IMR-90 (cell line): ENCODE measurements around the gene SDK1. TPM values are rescaled to one million over a fixed set of nuclear protein-coding genes. Genes with fewer than 3 reads are reported as not detected.

ENCODE experiments used
- ATAC-seq: fragments of 200-7000 bp; cut with Tn5 transposase; 2 replicates; pipeline ENCODE4 v1.9.1; 2020; ENCODE audit warnings: low read depth, mild to moderate bottlenecking, moderate library complexity
- BruUV-seq: library from RNA; stranded (reverse); fragments of 400-500 nt; replicated peaks from 2 replicates; lab custom pipeline; 2021; lab: Mats Ljungman, UMichigan
- CTCF ChIA-PET: fragments of 300-600 bp; formaldehyde crosslinking; extraction: SDS; loops from one replicate; lab custom pipeline; 2021; ENCODE audit warnings: antibody characterized with exemption; lab: Yijun Ruan, JAX
- POLR2A ChIA-PET: fragments of 300-600 bp; sonication (Branson Sonifier 250); formaldehyde crosslinking; loops from one replicate; lab custom pipeline; 2022; ENCODE audit warnings: antibody characterized with exemption; ENCODE audit not compliant: unreplicated experiment; lab: Charles Lee
- DNase-seq: peaks from one replicate; pipeline ENCODE4 v3.0.0; 2013
- H2AFZ ChIP-seq: replicated peaks from 2 replicates; pipeline ENCODE3; 2013; ENCODE audit warnings: low read length, mild to moderate bottlenecking; ENCODE audit not compliant: poor library complexity
- H2AK5ac ChIP-seq: 2 replicates; pipeline ENCODE4 v1.6.1; 2013; ENCODE audit warnings: low read depth, low read length, inconsistent platforms
- H2AK9ac ChIP-seq: replicated peaks from 2 replicates; pipeline ENCODE3; 2013; ENCODE audit warnings: mild to moderate bottlenecking, low read depth, low read length, moderate library complexity; ENCODE audit not compliant: poor library complexity
- H2BK120ac ChIP-seq: 2 replicates; pipeline ENCODE4 v1.6.1; 2013; ENCODE audit warnings: low read depth, low read length, inconsistent platforms
- H2BK15ac ChIP-seq: 3 replicates; pipeline ENCODE4 v1.6.1; 2013; ENCODE audit warnings: low read depth, low read length, inconsistent platforms
- H2BK20ac ChIP-seq: 2 replicates; pipeline ENCODE4 v1.6.1; 2013; ENCODE audit warnings: low read depth, mild to moderate bottlenecking, inconsistent platforms, low read length, moderate library complexity
- H2BK5ac ChIP-seq: 2 replicates; pipeline ENCODE4 v1.6.1; 2013; ENCODE audit warnings: mild to moderate bottlenecking, low read depth, low read length, inconsistent platforms; ENCODE audit not compliant: poor library complexity, severe bottlenecking
- H3K14ac ChIP-seq: replicated peaks from 2 replicates; pipeline ENCODE4 v1.6.1; 2013; ENCODE audit warnings: low read depth, low read length, inconsistent platforms
- H3K18ac ChIP-seq: 2 replicates; pipeline ENCODE4 v1.6.1; 2013; ENCODE audit warnings: low read depth, low read length, control low read depth
- H3K23ac ChIP-seq: 2 replicates; pipeline ENCODE4 v1.6.1; 2013; ENCODE audit warnings: low read depth, low read length, inconsistent platforms
- H3K27ac ChIP-seq: 2 replicates; pipeline ENCODE4 v1.5.1; 2013; ENCODE audit warnings: mild to moderate bottlenecking, control low read depth, low read length; ENCODE audit not compliant: insufficient read depth
- H3K27me3 ChIP-seq: 2 replicates; pipeline ENCODE4 v1.6.1; 2013; ENCODE audit warnings: low read length; ENCODE audit not compliant: control insufficient read depth, insufficient read depth
- H3K36me3 ChIP-seq: 2 replicates; pipeline ENCODE4 v1.6.1; 2013; ENCODE audit warnings: low read length, mixed read lengths; ENCODE audit not compliant: control insufficient read depth, insufficient read depth
- H3K4ac ChIP-seq: 2 replicates; pipeline ENCODE4 v1.6.1; 2013; ENCODE audit warnings: low read depth, low read length, inconsistent platforms
- H3K4me1 ChIP-seq: 2 replicates; pipeline ENCODE4 v1.6.1; 2013; ENCODE audit warnings: low read length, mixed read lengths; ENCODE audit not compliant: control insufficient read depth, insufficient read depth
- H3K4me2 ChIP-seq: 2 replicates; pipeline ENCODE4 v1.6.1; 2013; ENCODE audit warnings: low read depth, mild to moderate bottlenecking, control low read depth, low read length, moderate library complexity
- H3K4me3 ChIP-seq: 2 replicates; pipeline ENCODE4 v1.5.1; 2013; ENCODE audit warnings: low read depth, mild to moderate bottlenecking, control low read depth, low read length, moderate library complexity; ENCODE audit not compliant: insufficient read depth
- H3K56ac ChIP-seq: 2 replicates; pipeline ENCODE4 v1.6.1; 2013; ENCODE audit warnings: low read length, inconsistent platforms; ENCODE audit not compliant: insufficient read depth; ENCODE audit errors: extremely low read depth
- H3K79me1 ChIP-seq, 2 experiments: 2 replicates each; pipeline ENCODE4 v1.6.1; 2013; ENCODE audit warnings: low read length in 2 of 2, inconsistent platforms in 1 of 2, low read depth in 1 of 2
- H3K9ac ChIP-seq: 2 replicates; pipeline ENCODE4 v1.6.1; 2013; ENCODE audit warnings: low read depth, low read length, control low read depth
- H3K9me1 ChIP-seq: 2 replicates; pipeline ENCODE4 v1.6.1; 2013; ENCODE audit warnings: low read length, inconsistent platforms; ENCODE audit not compliant: insufficient read depth
- H3K9me3 ChIP-seq: 2 replicates; pipeline ENCODE4 v1.6.1; 2013; ENCODE audit warnings: low read length; ENCODE audit not compliant: control insufficient read depth, insufficient read depth
- H4K20me1 ChIP-seq: 2 replicates; pipeline ENCODE4 v1.6.1; 2013; ENCODE audit warnings: low read length, inconsistent platforms; ENCODE audit not compliant: insufficient read depth
- H4K5ac ChIP-seq: 2 replicates; pipeline ENCODE4 v1.6.1; 2013; ENCODE audit warnings: mild to moderate bottlenecking, low read depth, low read length, control low read depth
- H4K8ac ChIP-seq, 2 experiments: 2 replicates each; pipeline ENCODE4 v1.6.1; 2013; ENCODE audit warnings: low read depth in 2 of 2, low read length in 2 of 2, control low read depth in 1 of 2, inconsistent platforms in 1 of 2
- H4K91ac ChIP-seq: 2 replicates; pipeline ENCODE4 v1.6.1; 2013; ENCODE audit warnings: low read depth, low read length, inconsistent platforms; ENCODE audit not compliant: insufficient read depth
- CEBPB ChIP-seq: IDR thresholded peaks from 2 replicates; pipeline ENCODE4 v1.6.1; 2012; ENCODE audit warnings: low read depth, low read length, improper control_type of control experiment
- CHD1 ChIP-seq: IDR thresholded peaks from 2 replicates; pipeline ENCODE4 v1.6.1; 2012; ENCODE audit warnings: low read depth, low read length, improper control_type of control experiment
- FOS ChIP-seq: fragments of 150-350 bp; IDR thresholded peaks from 2 replicates; pipeline ENCODE4 v1.6.1; 2016; ENCODE audit warnings: low read depth, low read length
- MAFK ChIP-seq: IDR thresholded peaks from 2 replicates; pipeline ENCODE4 v1.6.1; 2012; ENCODE audit warnings: low read depth, low read length, improper control_type of control experiment
- MXI1 ChIP-seq: IDR thresholded peaks from 2 replicates; pipeline ENCODE4 v1.6.1; 2012; ENCODE audit warnings: low read depth, mild to moderate bottlenecking, low read length, moderate library complexity, borderline replicate concordance
- NFE2L2 ChIP-seq: fragments of 150-350 bp; IDR thresholded peaks from 2 replicates; pipeline ENCODE4 v1.6.1; 2016; ENCODE audit warnings: low read depth, mild to moderate bottlenecking, low read length
- POLR2A ChIP-seq: IDR thresholded peaks from 2 replicates; pipeline ENCODE4 v1.6.1; 2012; ENCODE audit warnings: mild to moderate bottlenecking, low read depth, low read length
- RAD21 ChIP-seq: IDR thresholded peaks from 2 replicates; pipeline ENCODE4 v1.6.1; 2012; ENCODE audit warnings: low read length, improper control_type of control experiment
- RCOR1 ChIP-seq: IDR thresholded peaks from 2 replicates; pipeline ENCODE4 v1.6.1; 2012; ENCODE audit warnings: mild to moderate bottlenecking, low read length, improper control_type of control experiment; ENCODE audit not compliant: insufficient replicate concordance
- RFX5 ChIP-seq: IDR thresholded peaks from 2 replicates; pipeline ENCODE4 v1.8.0; 2012; ENCODE audit warnings: low read depth, mild to moderate bottlenecking, low read length, moderate library complexity
- SMC3 ChIP-seq: fragments of 150-350 bp; IDR thresholded peaks from 2 replicates; pipeline ENCODE4 v1.6.1; 2016; ENCODE audit warnings: low read depth, mild to moderate bottlenecking, antibody characterized with exemption, low read length, moderate library complexity
- WGBS, 2 experiments: methylation state at CpG; one replicate each; pipeline versions ENCODE4 v1.1.5 to v1.1.7; 2013; ENCODE audit warnings: missing lambda C conversion rate in 2 of 2; ENCODE audit not compliant: insufficient read length in 1 of 2; ENCODE audit errors: extremely low coverage in 2 of 2; 5-methylcytosine and 5-hydroxymethylcytosine counted together
- dilution Hi-C: fragments of 300-500 bp; cut with HindIII; formaldehyde crosslinking; loops from one replicate; pipeline ENCODE4 v1.14.3; 2018; ENCODE audit warnings: low sequenced_read_pairs; ENCODE audit not compliant: unreplicated experiment
- in situ Hi-C: fragments of 300-500 bp; cut with MboI; formaldehyde crosslinking; loops from 3 replicates; pipeline ENCODE4 v1.14.3; 2019; ENCODE audit warnings: low sequenced_read_pairs, inconsistent platforms, mixed read lengths
- intact Hi-C: fragments of 100-400 bp; cut with micrococcal nuclease; formaldehyde crosslinking; loops from 2 replicates; pipeline ENCODE4 v1.10.0; 2022
- polyA plus RNA-seq, 3 experiments: library from polyadenylated mRNA; depleted of rRNA; stranded (reverse); fragments of >200 nt; gene quantifications; 2 replicates each; pipeline ENCODE4 v1.2.3, GENCODE V29; 2012; ENCODE audit warnings: low replicate concordance in 1 of 3
- total RNA-seq: library from RNA; depleted of rRNA; stranded (reverse); fragments of >200 nt; gene quantifications from 2 replicates; pipeline ENCODE4 v1.2.3, GENCODE V29; 2012
- TF ChIP-seq, protein P1 (sequence below): conservative IDR thresholded peaks from 2 replicates; pipeline ENCODE4 v1.5.1; 2012; ENCODE audit warnings: mild to moderate bottlenecking, low read depth, low read length, improper control_type of control experiment
- TF ChIP-seq, protein P2 (sequence below): fragments of 150-350 bp; IDR thresholded peaks from 2 replicates; pipeline ENCODE4 v1.6.1; 2016; ENCODE audit warnings: low read depth, mild to moderate bottlenecking, low read length, moderate library complexity, borderline replicate concordance

SDK1 gene
- total and polyA plus RNA-seq, 2 of the 4 experiments (the other 2 are of a cell fraction): 1.5 to 1.6 TPM

- Histone ChIP-seq H3K4me3 (no peak overlapping the region), H3K4me2 (no peak overlapping the region), H4K20me1 (no peaks in the 10 kb centered on the region), H3K79me1 (no peaks in the 10 kb centered on the region), H4K91ac (no peak overlapping the region), H3K27ac (no peak overlapping the region), H3K4ac (no peak overlapping the region), H3K9me1 (no peaks in the 10 kb centered on the region), H2BK120ac (no peak overlapping the region), H2BK15ac (no peak overlapping the region), H2AK5ac (no peak overlapping the region), H3K27me3 (no peaks in the 10 kb centered on the region), H3K9ac (no peak overlapping the region), H3K56ac (no peak overlapping the region), H3K36me3 (no peaks in the 10 kb centered on the region), H2BK5ac (no peak overlapping the region), H2AK9ac (no peak overlapping the region), H3K18ac (no peak overlapping the region), H3K9me3 (peaks cover 21% of the 10 kb centered on the region), H4K8ac (no peak overlapping the region), H3K23ac (no peak overlapping the region), H3K14ac (no peak overlapping the region), H4K5ac (no peak overlapping the region), H2AFZ (no peak overlapping the region), H3K4me1 (no peaks in the 10 kb centered on the region), H2BK20ac (no peak overlapping the region)
- POLR2A ChIA-PET: no interaction called here
- TF ChIP-seq CHD1: no peak
- no peak for TF ChIP-seq CEBPB
- no peak for TF ChIP-seq RFX5
- TF ChIP-seq FOS: no peak
- no peak for TF ChIP-seq MAFK
- TF ChIP-seq MXI1: no peak
- TF ChIP-seq, protein P1, sequence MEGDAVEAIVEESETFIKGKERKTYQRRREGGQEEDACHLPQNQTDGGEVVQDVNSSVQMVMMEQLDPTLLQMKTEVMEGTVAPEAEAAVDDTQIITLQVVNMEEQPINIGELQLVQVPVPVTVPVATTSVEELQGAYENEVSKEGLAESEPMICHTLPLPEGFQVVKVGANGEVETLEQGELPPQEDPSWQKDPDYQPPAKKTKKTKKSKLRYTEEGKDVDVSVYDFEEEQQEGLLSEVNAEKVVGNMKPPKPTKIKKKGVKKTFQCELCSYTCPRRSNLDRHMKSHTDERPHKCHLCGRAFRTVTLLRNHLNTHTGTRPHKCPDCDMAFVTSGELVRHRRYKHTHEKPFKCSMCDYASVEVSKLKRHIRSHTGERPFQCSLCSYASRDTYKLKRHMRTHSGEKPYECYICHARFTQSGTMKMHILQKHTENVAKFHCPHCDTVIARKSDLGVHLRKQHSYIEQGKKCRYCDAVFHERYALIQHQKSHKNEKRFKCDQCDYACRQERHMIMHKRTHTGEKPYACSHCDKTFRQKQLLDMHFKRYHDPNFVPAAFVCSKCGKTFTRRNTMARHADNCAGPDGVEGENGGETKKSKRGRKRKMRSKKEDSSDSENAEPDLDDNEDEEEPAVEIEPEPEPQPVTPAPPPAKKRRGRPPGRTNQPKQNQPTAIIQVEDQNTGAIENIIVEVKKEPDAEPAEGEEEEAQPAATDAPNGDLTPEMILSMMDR: no peak
- TF ChIP-seq SMC3: no peak
- TF ChIP-seq, protein P2, sequence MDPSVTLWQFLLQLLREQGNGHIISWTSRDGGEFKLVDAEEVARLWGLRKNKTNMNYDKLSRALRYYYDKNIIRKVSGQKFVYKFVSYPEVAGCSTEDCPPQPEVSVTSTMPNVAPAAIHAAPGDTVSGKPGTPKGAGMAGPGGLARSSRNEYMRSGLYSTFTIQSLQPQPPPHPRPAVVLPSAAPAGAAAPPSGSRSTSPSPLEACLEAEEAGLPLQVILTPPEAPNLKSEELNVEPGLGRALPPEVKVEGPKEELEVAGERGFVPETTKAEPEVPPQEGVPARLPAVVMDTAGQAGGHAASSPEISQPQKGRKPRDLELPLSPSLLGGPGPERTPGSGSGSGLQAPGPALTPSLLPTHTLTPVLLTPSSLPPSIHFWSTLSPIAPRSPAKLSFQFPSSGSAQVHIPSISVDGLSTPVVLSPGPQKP: no peak
- no peak for TF ChIP-seq NFE2L2
- TF ChIP-seq RAD21: no peak
- TF ChIP-seq POLR2A: no peak
- no peak for TF ChIP-seq RCOR1
- WGBS, 2 experiments: 91% methylated on average over 19 of the region's 34 CpGs; no CpG with 5 or more reads in 1 of the 2 experiments
- DNase-seq: no peak
- no peak for ATAC-seq
- no TSS peak for BruUV-seq
- intact Hi-C loops: no loop called here
- in situ Hi-C loops: no loop called here
- dilution Hi-C loops: no loop called here
- CTCF ChIA-PET: no interaction called here
These were observed 874.4 kb downstream of the SDK1 start for GRCh38 chr7:4175346-4175973.
